GM18951 (cell line): Measurements from ENCODE around the gene HINFP.
"Not testable (repeated sequence)": the region's sequence is repeated elsewhere in the genome, so short reads cannot be mapped to it uniquely, and the experiment has no call there.

Source experiments
- POLR2A ChIP-seq: IDR thresholded peaks from 4 replicates; pipeline ENCODE4 v1.6.1; 2011; ENCODE audit warnings: mild to moderate bottlenecking; ENCODE audit not compliant: insufficient read length, insufficient read depth; ENCODE audit errors: extremely low read depth
- in situ Hi-C: fragments of 300-500 bp; cut with MboI; formaldehyde crosslinking; loops from one replicate; pipeline ENCODE4 v1.12.0; 2022; ENCODE audit warnings: low sequenced_read_pairs, mixed read lengths, inconsistent platforms; ENCODE audit not compliant: unreplicated experiment

The HINFP gene

DNA sequence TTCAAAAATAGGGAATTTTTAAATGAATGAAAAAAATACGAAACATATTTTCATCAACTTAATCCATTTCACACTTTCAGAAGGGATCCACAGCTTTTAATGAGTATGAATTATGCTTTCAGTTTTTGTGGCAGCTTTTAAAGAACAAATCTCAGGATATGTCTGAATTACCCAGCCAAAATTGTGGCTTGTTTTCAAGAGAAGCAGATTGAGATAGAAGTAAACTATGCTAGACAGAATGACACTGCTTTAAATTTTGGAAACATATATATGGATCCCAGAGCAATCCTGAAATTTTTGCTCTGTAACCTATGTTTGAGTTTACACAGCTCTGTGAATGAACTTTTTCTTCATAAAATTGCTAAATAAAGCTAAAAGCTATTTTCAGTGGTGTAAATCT, 2.4 kb upstream of the HINFP start:
- in situ Hi-C loops = no loop called here
- no peak for TF ChIP-seq POLR2A

DNA sequence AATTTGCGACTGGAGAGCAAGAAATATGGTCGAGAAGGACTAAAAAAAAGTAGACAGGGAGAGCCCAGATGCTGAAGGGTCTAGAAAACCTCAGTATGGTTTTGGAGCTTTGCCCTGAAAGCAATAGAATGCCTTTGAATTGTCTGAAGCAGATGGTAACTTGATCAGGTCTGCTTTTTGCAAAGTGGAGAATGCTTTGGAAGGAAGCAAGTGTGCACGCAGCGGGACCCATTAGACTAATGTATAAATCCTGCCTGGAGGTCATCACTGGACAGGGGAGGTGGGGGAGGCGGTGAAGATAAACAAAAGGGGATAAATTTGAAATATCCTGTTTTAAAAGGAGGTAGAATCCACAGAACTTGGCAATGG, 757 bp upstream of the HINFP start:
- TF ChIP-seq POLR2A = no peak
- in situ Hi-C loops = no loop called here

GRCh38 chr11:119121811-119122124, 388 bp downstream of the HINFP start:
- no peak for TF ChIP-seq POLR2A
- in situ Hi-C loops = no loop called here

- in situ Hi-C loops = no loop called here
- TF ChIP-seq POLR2A = no peak
These were observed 4.4 kb downstream of the HINFP start for GRCh38 chr11:119125821-119126220.

DNA sequence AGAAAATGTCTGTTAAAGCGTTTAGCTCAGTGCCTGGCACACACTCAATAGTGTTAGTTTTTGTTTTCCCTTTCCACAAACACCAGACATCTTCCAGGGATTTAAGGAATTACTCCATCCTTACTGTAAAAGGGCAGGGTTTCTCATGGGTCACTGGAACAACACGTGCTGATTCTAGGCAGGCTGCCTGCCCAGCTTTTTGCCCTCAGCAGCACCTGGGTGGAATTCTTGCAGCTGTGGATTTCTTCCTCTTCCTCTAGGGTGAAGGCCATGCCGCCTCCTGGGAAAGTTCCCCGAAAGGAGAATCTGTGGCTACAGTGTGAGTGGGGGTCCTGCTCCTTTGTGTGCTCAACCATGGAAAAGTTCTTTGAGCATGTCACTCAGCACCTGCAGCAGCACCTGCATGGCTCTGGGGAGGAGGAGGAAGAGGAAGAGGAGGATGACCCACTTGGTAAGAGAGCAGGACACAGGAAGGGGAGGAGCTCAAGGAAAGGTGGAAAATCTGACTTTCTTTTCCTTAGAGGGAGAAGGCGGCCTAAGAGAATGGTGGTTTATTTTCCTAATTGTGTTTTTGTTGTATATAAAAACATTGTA, 5.4 kb downstream of the HINFP start:
- TF ChIP-seq POLR2A = no peak
- in situ Hi-C loops = no loop called here

- no peak for TF ChIP-seq POLR2A
- in situ Hi-C loops = no loop called here
These were observed 9.3 kb downstream of the HINFP start for GRCh38 chr11:119130662-119131061.

- in situ Hi-C loops = no loop called here
- TF ChIP-seq POLR2A = no peak
These were observed 13.1 kb downstream of the HINFP start for GRCh38 chr11:119134389-119134978.

DNA sequence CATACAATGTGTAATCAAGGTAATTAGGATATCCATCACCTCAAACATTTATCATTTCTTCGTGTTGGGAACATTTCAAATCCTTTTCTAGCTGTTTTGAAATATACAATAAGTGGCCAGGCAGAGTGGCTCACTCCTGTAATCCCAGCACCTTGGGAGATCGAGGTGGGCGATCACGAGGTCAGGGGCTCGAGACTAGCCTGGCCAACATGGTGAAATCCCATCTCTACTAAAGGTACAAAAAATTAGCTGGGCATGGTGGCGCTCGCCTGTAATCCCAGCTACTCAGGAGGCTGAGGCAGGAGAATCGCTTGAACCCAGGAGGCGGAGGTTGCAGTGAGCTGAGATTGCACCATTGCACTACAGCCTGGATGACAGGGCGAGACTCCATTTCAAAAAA, 17.9 kb downstream of the HINFP start:
- in situ Hi-C loops = not testable (repeated sequence)

DNA sequence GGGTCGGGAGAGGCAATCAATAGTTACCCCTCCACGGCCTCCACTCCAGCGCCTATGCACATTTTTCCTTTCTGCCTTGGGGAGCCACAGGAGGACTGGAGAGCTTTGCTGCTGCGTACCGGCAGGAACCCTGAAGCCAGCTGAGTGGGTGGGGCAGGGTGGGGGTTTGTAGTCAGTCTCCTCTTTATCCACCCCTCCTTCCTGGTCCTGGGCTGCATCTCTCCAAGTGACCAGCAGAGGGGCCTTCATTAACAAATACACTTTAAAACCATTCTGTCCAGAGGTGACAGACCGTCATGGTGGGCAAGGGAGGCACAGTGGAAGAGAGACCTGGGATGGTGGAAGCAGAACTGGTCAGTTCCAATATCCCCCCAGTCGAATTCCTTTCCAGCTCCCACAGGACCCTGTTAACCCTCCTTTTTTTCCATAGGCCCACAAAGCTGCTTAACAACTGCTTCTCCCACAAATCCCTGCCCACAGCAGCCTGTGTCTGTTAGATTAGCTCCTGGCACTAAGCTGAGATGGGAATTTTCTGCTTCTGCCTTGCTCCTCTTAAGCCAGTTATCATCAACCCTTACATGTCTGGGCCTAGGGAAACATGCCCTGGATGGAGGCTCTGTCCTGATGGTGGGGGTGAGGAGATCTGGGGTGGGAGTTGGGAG, 23.6 kb downstream of the HINFP start:
- in situ Hi-C loops = no loop called here

DNA sequence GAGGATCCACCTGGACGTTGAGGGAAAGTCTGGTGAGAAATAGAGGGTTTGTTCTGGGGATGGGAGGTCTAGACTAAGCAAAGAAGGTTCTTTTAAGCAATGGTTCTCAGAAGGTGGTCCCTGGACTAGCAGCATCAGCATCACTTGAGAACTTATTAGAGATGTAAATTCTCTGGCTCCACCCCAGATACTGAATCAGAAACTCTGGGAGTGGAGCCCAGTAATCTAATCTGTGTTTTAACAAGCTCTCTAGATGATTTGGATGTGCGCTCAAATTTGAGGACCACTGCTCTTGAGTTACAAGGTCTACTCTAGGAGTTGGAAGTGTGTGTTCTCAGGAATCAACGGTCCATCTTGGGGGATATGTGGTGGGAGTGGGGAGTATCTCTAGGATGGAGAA, 24.2 kb downstream of the HINFP start:
- in situ Hi-C loops = no loop called here

More for the DNA sequence above, 23.6 kb downstream of the HINFP start:
- TF ChIP-seq POLR2A = no peak

GRCh38 chr11:119147604-119148333, 26.4 kb downstream of the HINFP start:
- in situ Hi-C loops = no loop called here
- TF ChIP-seq POLR2A = no peak

More for the DNA sequence above, 24.2 kb downstream of the HINFP start:
- TF ChIP-seq POLR2A = no peak

DNA sequence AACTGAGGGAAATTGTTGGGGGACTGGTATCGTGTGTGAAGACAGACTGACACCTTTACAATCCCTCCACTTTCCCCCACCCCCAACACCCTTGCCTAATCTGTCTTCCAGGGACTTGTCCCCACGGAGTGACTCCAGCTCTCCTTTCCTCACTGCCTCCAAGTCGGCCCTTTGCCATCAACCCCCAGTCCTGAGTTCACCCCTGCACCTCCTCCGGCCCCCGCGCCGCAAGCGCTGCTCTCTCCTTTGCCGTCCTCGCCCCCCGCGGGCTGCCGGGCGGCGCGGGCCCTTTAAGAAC, 27.3 kb downstream of the HINFP start:
- TF ChIP-seq POLR2A = no peak
- in situ Hi-C loops = no loop called here

GRCh38 chr11:119149018-119149785, 27.8 kb downstream of the HINFP start, which contains the start of gene ABCG4:
Gene ABCG4, plus strand, starts transcription at chr11:119149052. Its CDS starts 914 bp downstream, at chr11:119149966.
- no peak for TF ChIP-seq POLR2A
- in situ Hi-C loops = no loop called here
